HG03108 (cell line): Measurements from ENCODE around the gene PPP2R5D.

Experiments used
- ATAC-seq: cut with Tn5 transposase; IDR thresholded peaks from one replicate; pipeline ENCODE4 v1.9.1; 2021; ENCODE audit warnings: moderate library complexity; ENCODE audit not compliant: unreplicated experiment

Gene PPP2R5D

DNA sequence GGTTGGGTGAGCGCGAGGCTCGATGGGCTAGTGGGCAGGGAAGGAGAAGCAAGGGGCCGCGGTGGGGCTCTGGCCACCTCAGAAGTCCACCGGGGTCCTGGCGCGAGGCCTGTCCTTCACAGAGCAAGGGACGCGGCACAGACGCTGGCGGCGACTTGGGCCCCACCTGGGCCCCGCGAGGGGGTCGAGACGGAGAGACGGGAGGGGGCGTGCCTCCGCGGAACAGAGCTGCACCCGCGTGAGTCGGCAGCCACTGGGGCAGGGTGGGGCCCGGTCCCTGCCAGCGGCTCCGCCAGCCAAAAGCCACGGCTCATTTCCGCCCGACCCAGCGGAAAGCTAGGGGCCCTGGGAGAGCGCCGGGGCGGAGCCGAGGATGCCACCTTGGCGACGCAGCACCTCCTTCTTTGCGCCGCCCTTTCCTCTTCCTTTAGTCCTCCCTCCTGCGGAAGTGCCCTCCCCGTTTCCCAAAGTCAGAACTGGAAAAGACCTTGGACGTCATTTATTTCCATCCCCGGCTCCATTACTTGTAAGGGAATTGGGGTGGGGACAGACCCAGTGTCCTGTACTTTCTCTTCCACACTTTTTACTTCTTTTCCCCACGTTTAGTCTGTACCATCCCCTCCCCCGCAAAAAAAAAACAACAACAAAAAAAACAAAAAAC is 69.3 kb downstream of the PPP2R5D start, which contains the start of gene CUL7:
Gene CUL7, minus strand, starts transcription at position 307 of the 661 bp plus-strand sequence. CDS start 1,063 bp downstream, outside the sequence.
- ATAC-seq, result peak; percentile 91

DNA sequence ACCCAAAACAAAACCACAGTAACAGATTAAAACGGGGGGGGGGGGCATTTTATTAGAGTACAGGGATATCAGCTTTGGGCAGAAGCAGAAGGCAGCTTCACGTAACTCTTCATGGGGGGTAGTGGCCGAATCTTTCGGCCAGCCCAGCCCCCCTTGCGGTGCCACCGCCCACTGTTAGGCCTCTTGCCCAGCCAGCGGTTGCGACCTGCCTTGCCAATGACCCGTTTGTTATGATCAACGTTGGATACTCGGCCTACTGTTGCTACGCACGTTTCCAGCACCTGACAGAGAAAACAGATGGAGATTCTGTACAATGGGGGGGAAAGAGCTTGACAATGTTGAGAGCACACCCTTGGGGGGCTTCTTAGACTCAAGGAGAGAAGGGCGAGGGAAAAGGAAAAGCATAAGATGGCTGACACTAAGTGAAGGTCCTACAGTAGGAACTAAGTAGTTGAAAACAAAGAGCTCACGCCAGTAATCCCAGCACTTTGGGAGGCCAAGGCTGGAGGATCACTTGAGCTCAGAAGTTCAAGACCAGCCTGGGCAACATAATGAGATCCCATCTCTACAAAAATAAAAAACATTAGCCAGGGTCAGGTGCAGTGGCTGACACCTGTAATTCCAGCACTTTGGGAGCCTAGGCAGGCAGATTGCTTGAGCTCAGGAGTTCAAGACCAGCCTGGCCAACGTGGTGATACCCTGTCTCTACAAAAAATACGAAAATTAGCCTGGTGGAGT is 70.0 kb downstream of the PPP2R5D start:
- no peak for ATAC-seq

DNA sequence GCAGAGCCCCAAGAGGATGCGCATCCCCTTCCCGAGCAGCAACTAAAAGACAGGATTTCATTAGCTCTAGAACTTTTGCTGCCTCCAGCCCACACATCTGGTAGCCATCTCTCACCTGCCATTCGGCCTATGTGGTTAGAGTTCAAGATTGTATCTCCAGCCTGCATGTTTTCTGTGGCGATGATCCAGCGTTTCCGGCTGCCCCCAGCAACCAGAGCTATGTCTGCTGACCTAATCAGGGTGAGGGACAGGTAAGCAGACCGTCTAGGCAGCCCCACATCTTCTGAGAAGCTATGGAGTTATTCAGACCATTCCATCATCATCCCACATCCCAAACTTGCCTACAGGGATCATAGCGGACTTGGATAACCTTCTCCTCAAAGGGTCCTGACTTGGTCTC is 71.6 kb downstream of the PPP2R5D start:
- ATAC-seq, result no peak

DNA sequence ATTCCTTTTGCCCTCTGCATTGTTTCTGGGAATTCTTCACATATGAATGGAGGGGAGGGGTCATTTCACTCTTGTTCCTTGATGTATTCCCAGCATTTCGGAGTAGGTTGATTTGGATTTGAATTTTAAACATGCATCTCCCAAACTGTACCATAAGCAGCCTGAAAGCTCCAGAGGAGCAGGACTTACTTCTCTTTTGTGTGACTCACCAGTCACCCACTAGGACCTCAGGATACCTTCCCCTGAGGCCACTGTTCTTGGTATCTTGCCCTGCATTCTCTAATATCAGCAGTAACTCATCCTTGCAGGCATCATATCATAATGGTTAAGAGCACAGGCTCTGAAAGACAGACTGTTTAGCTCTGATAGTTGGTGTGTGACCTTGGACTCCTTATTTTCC is 74.2 kb downstream of the PPP2R5D start:
- no peak for ATAC-seq

DNA sequence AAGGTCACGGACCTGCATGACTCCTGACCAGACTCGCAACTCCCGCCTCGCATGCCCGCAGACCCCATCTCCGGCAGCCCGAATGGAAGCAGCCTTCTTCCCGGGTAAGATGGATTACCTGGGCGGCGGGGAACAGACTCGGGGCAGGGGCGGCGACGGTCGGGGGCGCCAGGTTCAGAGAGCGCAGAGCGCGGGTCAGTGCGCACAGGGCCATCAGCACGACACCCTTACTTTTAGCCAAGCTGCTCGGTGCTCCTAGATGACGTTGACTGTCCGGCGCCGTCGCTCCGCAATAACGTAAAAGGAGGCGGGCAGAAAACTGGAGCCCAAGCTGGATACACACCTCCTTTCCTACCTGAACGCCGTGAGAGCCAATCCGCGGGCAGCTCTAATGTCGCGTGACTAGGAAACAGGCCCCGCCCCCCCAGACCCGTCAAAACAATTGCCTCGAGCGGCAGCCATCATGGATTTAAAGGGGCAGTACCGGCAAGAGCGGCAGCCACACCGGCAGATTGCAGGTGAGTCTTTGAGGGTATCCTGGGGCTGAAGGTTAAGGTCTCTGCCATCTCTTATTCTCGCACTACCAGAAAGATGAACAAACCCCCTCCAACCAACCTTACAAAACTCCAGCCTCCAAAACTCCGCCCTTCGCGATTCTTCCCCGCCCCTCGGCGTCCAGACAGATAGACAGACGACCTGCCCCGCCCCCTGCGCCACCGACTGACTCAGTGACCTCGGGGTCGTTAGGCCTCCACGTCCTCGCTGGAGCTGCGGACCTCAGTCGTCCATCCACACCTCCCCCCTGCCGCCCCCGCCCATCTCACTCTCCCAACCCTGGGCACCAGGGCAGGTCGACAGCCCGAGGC is 75.0 kb downstream of the PPP2R5D start, which contains the start of the genes KLC4 and MRPL2:
Gene KLC4, plus strand, starts transcription at position 464 of the 866 bp plus-strand sequence. CDS start 1,705 bp downstream, outside the sequence.
Gene MRPL2, minus strand, starts transcription at position 267 of the 866 bp plus-strand sequence. Its CDS starts 53 bp downstream, at position 214.
- peak; percentile 79 for ATAC-seq

DNA sequence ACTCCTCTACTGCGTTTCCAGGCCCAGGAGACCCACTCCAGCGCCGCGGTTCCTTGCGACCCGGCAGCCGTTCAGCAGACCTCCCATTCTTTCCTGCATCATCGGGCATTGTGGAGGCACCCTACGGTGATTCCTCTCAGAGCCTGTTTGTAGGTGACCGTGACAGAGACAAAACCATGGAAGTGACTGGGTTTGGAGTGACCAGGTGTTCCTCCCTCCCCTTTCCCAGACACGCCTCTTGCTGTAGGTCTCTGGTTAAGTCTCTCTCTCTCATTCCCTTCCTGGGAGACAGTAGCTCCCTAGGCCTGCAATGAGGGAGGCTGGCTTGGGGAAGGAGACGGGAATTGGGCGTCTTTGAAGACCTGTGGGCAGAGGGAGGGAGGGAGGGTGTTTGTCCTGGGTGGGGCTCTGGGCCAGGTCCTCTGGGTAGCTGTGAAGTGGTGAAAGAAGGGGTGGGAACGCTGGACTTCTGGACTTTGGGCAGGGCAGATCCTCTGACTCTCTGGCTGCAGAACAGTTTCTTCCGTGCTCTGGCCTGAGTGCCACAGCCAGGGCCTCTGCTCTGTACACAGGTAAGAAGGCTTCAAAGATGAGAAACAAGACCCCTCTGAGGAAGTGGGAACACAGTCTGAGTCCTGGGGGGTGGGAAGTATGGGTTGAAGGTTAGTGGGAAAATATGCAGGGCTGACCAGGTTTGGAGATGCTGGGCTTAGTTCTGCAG is 75.8 kb downstream of the PPP2R5D start:
- no peak for ATAC-seq

DNA sequence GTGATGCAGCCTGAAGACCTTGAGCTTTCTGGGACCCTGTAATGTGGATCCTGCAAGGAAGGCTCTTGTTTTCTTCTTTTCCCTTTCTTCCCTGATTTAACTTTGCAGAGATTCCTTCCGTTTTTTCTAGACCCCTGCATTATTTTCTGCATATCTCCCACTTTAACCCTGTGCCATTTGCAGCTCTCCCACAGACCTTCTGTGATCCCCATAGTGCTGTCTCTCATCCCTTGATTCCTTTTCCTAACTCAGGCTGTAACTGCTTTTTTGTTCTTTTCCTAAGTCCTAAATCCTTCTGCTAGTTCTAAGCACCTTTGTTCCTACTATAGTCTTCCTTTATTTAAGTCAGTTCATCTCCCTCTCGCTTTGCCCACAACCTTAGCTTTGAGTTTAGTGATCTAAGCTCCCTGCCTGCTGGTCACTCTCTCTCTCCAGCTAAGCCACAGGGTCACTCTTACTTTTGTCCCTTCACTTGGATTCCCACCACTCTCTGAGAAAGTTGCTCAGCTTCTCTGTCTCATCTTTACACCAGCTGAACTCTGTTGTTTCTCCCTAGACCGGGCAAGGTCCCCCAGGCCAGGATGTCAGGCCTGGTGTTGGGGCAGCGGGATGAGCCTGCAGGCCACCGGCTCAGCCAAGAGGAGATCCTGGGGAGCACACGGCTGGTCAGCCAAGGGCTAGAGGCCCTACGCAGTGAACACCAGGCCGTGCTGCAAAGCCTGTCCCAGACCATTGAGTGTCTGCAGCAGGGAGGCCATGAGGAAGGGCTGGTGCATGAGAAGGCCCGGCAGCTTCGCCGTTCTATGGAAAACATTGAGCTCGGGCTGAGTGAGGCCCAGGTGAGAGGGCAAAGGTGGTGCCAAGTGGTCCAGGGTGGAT is 76.6 kb downstream of the PPP2R5D start:
- ATAC-seq, result no peak

DNA sequence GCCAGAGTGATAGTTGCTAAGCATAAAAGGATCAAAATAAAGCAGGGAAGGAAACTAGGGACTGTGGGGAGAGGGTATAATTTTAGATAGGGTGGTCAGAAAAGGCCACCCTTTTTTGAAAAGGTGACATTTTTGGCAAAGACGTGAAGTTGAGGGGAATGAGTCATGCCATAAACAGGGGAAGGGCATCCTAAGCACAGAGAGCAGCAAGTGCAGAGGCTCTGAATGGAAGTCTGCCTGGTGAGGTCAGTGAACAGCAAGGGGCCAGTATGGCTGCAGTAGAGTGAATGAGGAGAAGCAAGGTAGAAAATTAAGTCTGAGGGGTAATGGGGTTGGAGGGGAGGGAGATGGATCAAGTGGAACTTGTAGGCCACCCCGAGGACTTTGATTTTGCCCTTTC is 77.5 kb downstream of the PPP2R5D start:
- no peak for ATAC-seq
